Measurements from ENCODE around the gene ESYT1. TPM values are rescaled to one million over a fixed set of nuclear protein-coding genes. Genes with fewer than 3 reads are reported as not detected.

The ESYT1 gene
- total and polyA plus RNA-seq, 10 of the 15 experiments (the other 5 are each of a cell fraction or from before 2014, with no cell fraction given): 47.5 to 120 (median 87.1) TPM

DNA sequence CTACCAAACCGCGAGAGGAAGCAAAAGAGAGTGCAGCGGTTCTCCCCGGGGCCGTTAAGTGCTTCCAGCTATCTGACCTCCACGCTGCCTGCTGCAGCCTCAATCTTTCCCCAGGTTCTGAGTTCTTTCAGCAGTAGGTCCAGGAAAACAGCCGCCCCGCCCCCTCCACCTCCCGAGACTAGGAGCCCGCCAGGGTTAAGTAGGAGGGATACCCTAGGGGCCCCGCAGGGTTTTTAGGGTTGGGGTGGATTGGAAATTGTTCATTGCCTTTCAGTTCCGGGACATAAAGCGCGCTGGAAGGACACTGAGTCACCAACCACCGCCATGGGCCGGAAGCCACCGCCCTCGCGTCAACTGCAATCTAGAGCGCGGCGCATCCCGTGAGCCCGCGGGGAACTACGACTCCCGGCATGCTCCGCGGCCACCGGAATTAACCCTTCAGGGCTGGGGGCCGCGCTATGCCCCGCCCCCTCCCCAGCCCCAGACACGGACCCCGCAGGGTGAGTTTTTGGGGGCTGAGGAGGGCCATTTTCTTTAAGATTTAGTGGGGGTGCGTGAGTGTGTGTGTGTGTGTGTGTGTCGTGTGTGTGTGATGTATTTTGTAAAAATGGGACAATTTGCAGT is 24.2 kb downstream of the ESYT1 start, which contains the start of gene MYL6B (continued):
- TF ChIP-seq USF2 (IDR thresholded peaks at IDR 0.05; ENCODE audit: borderline replicate concordance, low read depth, low read length) (no peak), NBN (IDR thresholded peaks at IDR 0.05) (0 out of 2 replicates have a peak, but pooled peaks have one; percentile 75), HDGF (IDR thresholded peaks at IDR 0.05) (0 out of 2 replicates have a peak, but pooled peaks have one; percentile 32), SIX5 (IDR thresholded peaks at IDR 0.05; ENCODE audit: low read depth, low read length, severe bottlenecking) (peak; percentile 82), NR2F1 (conservative IDR thresholded peaks at IDR 0.05) (0 out of 2 replicates have a peak, but pooled peaks have one; percentile 35), BCLAF1 (IDR thresholded peaks at IDR 0.05) (no peak), MEF2B (IDR thresholded peaks at IDR 0.05; ENCODE audit: partially characterized antibody, poor library complexity, severe bottlenecking) (peak; percentile 16), RELB (IDR thresholded peaks at IDR 0.05; ENCODE audit: low read depth) (0 out of 2 replicates have a peak, but pooled peaks have one; percentile 58), TCF7 (IDR thresholded peaks at IDR 0.05; ENCODE audit: borderline replicate concordance) (no peak), ZZZ3 (IDR thresholded peaks at IDR 0.05; ENCODE audit: control insufficient read depth, insufficient read length, low read depth) (no peak), EZH2 (IDR thresholded peaks at IDR 0.05; ENCODE audit: borderline replicate concordance, control insufficient read depth, low read depth, low read length) (no peak)
- TF ChIP-seq, protein P1, sequence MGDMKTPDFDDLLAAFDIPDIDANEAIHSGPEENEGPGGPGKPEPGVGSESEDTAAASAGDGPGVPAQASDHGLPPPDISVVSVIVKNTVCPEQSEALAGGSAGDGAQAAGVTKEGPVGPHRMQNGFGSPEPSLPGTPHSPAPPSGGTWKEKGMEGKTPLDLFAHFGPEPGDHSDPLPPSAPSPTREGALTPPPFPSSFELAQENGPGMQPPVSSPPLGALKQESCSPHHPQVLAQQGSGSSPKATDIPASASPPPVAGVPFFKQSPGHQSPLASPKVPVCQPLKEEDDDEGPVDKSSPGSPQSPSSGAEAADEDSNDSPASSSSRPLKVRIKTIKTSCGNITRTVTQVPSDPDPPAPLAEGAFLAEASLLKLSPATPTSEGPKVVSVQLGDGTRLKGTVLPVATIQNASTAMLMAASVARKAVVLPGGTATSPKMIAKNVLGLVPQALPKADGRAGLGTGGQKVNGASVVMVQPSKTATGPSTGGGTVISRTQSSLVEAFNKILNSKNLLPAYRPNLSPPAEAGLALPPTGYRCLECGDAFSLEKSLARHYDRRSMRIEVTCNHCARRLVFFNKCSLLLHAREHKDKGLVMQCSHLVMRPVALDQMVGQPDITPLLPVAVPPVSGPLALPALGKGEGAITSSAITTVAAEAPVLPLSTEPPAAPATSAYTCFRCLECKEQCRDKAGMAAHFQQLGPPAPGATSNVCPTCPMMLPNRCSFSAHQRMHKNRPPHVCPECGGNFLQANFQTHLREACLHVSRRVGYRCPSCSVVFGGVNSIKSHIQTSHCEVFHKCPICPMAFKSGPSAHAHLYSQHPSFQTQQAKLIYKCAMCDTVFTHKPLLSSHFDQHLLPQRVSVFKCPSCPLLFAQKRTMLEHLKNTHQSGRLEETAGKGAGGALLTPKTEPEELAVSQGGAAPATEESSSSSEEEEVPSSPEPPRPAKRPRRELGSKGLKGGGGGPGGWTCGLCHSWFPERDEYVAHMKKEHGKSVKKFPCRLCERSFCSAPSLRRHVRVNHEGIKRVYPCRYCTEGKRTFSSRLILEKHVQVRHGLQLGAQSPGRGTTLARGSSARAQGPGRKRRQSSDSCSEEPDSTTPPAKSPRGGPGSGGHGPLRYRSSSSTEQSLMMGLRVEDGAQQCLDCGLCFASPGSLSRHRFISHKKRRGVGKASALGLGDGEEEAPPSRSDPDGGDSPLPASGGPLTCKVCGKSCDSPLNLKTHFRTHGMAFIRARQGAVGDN (IDR thresholded peaks at IDR 0.05): no peak
- TF ChIP-seq, protein P2, sequence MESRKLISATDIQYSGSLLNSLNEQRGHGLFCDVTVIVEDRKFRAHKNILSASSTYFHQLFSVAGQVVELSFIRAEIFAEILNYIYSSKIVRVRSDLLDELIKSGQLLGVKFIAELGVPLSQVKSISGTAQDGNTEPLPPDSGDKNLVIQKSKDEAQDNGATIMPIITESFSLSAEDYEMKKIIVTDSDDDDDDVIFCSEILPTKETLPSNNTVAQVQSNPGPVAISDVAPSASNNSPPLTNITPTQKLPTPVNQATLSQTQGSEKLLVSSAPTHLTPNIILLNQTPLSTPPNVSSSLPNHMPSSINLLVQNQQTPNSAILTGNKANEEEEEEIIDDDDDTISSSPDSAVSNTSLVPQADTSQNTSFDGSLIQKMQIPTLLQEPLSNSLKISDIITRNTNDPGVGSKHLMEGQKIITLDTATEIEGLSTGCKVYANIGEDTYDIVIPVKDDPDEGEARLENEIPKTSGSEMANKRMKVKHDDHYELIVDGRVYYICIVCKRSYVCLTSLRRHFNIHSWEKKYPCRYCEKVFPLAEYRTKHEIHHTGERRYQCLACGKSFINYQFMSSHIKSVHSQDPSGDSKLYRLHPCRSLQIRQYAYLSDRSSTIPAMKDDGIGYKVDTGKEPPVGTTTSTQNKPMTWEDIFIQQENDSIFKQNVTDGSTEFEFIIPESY (IDR thresholded peaks at IDR 0.05): no peak
